ENCODE results near the gene COL6A1.

Gene COL6A1

DNA sequence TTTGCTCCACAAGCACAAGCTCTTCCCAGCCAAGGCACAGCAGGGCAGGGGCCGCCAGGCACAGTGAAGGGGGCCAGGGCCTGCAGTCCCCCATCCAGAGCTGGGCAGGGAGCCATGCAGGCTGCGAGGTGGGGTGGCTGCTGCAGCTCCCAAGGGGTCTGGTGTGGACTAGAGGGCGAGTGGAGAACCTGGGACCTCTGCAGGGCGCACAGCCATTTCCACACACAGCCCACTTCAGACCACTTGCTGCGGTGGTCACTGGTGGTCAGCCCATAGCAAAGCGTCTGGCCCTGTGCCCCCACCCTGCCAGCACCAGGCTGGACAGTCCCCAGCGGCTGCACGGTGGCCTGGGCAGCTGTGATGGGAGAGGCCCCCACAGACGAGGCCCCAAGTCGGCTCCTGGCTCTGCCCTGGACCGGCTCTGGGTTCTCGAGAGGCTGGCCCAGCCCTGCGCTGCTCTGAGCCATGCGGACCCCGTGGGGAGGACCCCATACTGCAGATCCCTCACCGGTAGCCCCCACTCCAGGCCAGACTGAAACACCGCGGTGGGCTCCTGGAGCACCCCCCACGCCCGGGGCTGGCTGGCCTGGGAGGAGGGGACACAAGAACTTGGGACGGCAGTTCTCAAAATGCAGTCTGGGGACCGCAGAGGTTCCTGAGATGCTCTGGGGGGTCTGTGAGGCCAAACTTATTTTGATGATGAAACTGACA, 69.3 kb downstream of the COL6A1 start:
- no peak for DNase-seq (ENCODE audit: low read depth in 2 of 2)

DNA sequence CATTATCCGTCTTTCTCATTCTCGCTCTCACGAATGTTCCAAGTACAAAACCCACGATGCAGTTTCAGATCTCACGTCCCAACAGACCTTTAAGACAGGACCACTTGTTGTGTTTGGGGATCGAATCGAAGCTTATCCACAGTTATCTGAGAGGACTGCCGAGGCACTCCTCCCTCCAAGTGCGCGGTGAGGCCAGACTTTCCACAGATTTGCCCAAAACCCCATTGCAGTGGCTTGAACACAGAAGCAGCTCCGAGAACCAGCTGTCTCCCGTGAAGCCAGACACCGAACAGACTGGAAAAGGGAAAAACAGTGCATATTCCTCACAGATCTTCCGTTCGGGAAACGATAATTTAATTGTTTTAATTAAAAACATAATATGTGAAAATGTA, 69.8 kb downstream of the COL6A1 start:
- DNase-seq (ENCODE audit: low read depth in 2 of 2) = no peak

DNA sequence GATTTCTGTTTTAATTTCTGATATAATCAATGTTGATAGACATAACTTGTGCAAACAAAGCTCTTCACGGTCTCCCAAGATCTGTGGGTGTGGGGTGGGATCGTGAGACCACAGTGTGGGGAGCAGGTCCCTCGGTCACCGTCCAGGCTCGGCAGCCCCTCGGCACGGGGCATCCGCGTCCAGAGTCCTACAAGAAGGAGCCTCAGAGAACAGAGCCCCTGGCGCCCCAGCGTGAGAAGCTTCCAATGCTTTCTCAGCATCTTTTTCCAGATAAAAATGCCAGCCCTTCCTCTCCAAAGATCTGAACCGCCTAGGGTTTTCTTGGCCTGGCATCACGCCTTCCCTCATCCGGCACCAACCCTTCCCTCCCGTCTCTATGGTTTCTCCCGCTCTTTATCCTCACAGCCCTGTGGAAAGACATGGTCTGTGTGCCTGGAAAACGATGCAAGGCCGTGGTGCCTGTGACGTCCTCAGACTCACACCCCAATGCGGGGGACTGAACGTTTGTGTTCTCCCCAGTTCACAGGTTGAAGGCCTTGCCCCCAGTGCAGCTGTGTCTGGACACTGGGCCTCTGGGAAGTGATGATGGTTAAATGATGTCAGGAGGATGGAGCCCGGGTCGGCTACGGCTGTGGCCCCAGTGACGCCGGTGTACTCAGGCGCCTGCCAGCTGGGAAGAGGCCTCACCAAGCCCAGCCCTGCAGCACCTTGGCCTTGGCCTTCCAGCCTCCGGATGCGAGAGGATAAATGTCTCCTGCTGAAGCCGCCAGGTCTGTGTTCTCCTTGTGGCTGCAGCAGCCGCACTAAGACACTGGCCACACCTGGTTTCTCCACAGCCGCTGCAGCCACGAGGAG, 70.5 kb downstream of the COL6A1 start:
- DNase-seq (ENCODE audit: low read depth in 2 of 2) = no peak

DNA sequence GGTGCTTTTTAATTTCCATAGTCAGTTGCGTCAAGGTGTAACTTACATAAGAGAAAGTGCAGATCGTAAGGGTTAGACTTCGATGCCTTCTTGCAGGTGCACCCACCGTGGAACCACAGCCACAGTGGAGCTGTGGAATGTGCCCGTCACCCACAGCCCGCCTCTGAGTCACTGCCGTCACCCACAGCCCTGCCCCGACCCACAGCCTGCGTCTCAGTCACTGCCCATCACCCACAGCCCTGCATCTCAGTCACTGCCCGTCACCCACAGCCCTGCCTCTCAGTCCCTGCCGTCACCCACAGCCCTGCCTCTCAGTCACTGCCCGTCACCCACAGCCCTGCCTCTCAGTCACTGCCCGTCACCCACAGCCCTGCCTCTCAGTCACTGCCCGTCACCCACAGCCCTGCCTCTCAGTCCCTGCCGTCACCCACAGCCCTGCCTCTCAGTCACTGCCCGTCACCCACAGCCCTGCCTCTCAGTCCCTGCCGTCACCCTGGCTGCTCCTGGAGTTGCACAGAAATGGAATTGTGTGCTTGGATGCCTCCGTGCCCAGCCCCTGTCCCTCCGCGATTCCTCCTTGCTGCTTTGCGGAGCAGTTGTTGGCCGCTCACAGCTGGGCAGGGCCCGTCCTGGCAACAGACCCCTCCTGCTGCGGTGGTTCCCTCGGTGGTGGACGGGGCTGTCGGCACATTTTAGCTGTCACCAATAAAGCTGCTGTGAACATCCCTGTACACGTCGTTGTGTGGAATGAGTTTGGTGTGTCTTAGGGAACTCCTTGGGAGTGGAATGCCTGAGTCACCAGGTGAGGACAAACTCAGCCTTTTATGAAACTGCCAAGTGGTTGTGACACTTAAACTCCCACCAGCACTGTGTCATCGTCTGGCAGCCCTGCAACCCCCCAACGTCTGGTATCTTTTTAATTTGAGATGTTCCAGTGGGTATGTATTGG, 71.4 kb downstream of the COL6A1 start:
- DNase-seq (ENCODE audit: low read depth in 2 of 2) = no peak

DNA sequence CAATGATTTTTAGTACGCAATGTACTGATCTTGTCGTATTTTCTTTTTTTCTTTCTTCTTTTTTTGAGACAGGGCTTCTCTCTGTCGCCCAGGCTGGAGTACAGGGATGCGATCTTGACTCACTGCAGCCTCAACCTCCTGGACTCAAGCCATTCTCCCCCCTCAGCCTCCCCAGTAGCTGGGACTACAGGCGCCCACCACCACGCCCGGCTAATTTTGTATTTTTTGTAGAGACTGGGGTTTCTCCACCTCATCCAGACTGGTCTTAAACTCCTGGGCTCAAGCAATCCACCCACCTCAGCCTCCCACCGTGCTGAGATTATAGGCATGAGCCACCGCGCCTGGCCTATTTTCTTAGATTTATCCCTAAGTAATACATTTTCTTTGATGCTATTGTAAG, 72.5 kb downstream of the COL6A1 start:
- DNase-seq (ENCODE audit: low read depth in 2 of 2) = no peak

DNA sequence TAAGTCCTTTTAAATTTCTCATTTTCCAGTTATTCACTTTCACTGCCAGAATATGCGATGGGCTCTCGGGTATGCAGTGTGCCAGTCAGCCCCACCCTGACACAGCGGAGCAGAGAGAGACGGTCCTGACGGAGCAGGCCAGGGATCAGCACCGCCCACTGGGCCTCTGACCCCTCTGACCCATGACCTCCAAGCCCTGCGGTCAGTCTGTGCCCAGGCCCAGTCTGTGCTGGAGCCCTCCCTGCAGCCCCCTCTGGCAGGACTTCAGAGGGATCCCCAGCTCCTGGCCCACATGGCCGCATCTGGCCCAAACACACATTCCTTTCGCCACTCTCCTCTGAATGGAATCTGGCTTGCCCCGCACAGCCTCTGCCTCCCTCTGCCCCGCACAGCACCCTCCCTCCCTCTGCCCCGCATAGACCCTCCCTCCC, 72.9 kb downstream of the COL6A1 start:
- DNase-seq (ENCODE audit: low read depth in 2 of 2) = no peak
